K562 (cell line): ENCODE measurements around the gene HSDL2.

Experiments used
- BRF1 ChIP-seq: IDR thresholded peaks from 3 replicates; pipeline ENCODE4 v1.6.1; 2011; ENCODE audit warnings: borderline replicate concordance, mild to moderate bottlenecking; ENCODE audit not compliant: insufficient read length; ENCODE audit errors: extremely low read depth
- CHD4 ChIP-seq: fragments of 200-600 bp; sonication (generic); IDR thresholded peaks from 3 replicates; pipeline ENCODE4 v1.6.1; 2012; ENCODE audit warnings: low read depth, mild to moderate bottlenecking, mixed read lengths, low read length, inconsistent platforms; ENCODE audit not compliant: insufficient read depth, insufficient replicate concordance, poor library complexity, severe bottlenecking
- EP300 ChIP-seq: IDR thresholded peaks from 2 replicates; pipeline ENCODE4 v1.6.1; 2012; ENCODE audit warnings: low read length, improper control_type of control experiment
- FOXP1 ChIP-seq: sonication (generic); formaldehyde crosslinking; IDR thresholded peaks from 2 replicates; pipeline ENCODE4 v1.8.0; 2022; ENCODE audit warnings: mild to moderate bottlenecking, missing genetic modification reagents
- PCBP2 ChIP-seq: fragments of 200-400 bp; formaldehyde crosslinking; IDR thresholded peaks from 2 replicates; pipeline ENCODE4 v1.6.1; 2018; ENCODE audit warnings: low read length, low read depth, mild to moderate bottlenecking, moderate library complexity; ENCODE audit not compliant: poor library complexity, severe bottlenecking
- SMAD1 ChIP-seq: fragments of 150-350 bp; IDR thresholded peaks from 2 replicates; pipeline ENCODE4 v1.6.1; 2014; ENCODE audit warnings: low read length, low read depth; ENCODE audit not compliant: partially characterized antibody
- TF ChIP-seq, protein P1 (sequence below), 2 experiments: fragments of 450-650 bp; formaldehyde crosslinking in 1 of 2; IDR thresholded peaks; 2 replicates each; pipeline versions ENCODE4 v1.4.0 to v1.6.1; 2014 to 2020; ENCODE audit warnings: mild to moderate bottlenecking in 2 of 2, borderline replicate concordance in 1 of 2, low read depth in 1 of 2
- TF ChIP-seq, protein P2 (sequence below), 3 experiments: IDR thresholded peaks in 2 of 3; conservative IDR thresholded peaks in 1 of 3; 2 replicates each; pipeline ENCODE4 v1.5.1; 2011 to 2012; ENCODE audit warnings: low read length in 3 of 3, mild to moderate bottlenecking in 3 of 3, control low read depth in 2 of 3, improper control_type of control experiment in 1 of 3, inconsistent platforms in 1 of 3, low read depth in 1 of 3, mixed read lengths in 1 of 3, moderate library complexity in 1 of 3; ENCODE audit not compliant: insufficient read depth in 2 of 3

DNA sequence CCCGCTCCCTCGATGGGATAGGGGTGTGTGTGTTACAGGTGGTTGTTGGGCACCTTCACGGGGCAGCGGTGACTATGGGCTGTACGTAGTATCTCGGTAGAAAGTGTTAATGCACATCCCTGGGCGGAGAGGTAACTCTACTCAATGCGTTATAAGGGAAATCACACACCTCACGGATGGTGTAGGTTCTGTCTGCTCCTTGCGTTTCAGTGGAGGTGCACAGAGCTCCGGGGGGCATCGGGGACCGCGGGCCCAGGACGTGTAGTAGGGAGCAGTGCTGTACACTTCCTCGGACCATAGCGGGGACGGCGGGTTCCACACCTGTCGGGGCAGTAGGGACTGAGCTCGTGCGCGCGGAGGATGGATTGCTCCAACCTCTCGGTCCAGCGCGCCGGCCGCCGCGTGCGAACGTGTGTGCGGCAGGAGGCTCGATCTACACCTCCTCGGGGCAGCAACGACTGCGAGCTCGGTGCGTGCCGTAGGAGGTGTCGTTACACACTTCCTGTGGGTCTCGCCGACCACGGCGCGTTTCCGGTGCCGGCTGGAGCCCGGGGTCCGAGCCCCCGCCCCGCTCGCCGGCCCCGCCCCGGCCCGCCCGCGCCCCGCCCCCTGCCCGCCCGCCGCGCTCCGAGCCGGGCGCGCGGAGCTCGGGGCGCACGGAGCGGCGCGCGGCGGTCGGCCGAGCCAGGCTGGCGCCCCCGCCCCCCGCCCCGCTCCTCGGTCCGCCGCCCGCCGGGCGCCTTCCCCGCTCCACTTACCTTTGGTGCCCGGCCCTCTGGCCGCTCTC lies 106.5 kb downstream of the HSDL2 start, which contains the start of gene KIAA1958:
- TF ChIP-seq EP300 (peak; percentile 21; the same call in 1 of the 2 replicates), PCBP2 (no peak), BRF1 (no peak), SMAD1 (no peak), CHD4 (no peak), FOXP1 (peak; percentile 99)
- TF ChIP-seq, protein P1, sequence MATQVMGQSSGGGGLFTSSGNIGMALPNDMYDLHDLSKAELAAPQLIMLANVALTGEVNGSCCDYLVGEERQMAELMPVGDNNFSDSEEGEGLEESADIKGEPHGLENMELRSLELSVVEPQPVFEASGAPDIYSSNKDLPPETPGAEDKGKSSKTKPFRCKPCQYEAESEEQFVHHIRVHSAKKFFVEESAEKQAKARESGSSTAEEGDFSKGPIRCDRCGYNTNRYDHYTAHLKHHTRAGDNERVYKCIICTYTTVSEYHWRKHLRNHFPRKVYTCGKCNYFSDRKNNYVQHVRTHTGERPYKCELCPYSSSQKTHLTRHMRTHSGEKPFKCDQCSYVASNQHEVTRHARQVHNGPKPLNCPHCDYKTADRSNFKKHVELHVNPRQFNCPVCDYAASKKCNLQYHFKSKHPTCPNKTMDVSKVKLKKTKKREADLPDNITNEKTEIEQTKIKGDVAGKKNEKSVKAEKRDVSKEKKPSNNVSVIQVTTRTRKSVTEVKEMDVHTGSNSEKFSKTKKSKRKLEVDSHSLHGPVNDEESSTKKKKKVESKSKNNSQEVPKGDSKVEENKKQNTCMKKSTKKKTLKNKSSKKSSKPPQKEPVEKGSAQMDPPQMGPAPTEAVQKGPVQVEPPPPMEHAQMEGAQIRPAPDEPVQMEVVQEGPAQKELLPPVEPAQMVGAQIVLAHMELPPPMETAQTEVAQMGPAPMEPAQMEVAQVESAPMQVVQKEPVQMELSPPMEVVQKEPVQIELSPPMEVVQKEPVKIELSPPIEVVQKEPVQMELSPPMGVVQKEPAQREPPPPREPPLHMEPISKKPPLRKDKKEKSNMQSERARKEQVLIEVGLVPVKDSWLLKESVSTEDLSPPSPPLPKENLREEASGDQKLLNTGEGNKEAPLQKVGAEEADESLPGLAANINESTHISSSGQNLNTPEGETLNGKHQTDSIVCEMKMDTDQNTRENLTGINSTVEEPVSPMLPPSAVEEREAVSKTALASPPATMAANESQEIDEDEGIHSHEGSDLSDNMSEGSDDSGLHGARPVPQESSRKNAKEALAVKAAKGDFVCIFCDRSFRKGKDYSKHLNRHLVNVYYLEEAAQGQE (IDR thresholded peaks at IDR 0.05; ENCODE audit: borderline replicate concordance), result no peak
- TF ChIP-seq, protein P1 (CRISPR knock-in tag; IDR thresholded peaks at IDR 0.05; ENCODE audit: low read depth), result peak; percentile 77
- TF ChIP-seq, protein P2, sequence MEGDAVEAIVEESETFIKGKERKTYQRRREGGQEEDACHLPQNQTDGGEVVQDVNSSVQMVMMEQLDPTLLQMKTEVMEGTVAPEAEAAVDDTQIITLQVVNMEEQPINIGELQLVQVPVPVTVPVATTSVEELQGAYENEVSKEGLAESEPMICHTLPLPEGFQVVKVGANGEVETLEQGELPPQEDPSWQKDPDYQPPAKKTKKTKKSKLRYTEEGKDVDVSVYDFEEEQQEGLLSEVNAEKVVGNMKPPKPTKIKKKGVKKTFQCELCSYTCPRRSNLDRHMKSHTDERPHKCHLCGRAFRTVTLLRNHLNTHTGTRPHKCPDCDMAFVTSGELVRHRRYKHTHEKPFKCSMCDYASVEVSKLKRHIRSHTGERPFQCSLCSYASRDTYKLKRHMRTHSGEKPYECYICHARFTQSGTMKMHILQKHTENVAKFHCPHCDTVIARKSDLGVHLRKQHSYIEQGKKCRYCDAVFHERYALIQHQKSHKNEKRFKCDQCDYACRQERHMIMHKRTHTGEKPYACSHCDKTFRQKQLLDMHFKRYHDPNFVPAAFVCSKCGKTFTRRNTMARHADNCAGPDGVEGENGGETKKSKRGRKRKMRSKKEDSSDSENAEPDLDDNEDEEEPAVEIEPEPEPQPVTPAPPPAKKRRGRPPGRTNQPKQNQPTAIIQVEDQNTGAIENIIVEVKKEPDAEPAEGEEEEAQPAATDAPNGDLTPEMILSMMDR (IDR thresholded peaks at IDR 0.05 in 2 of 3, conservative IDR thresholded peaks at IDR 0.05 in 1 of 3; ENCODE audit: insufficient read depth in 2 of 3, low read depth in 1 of 3, low read length in 3 of 3), result 0 out of 6 replicates have a peak, but pooled peaks of 1 of the 3 experiments have one; percentile 4
